Psoas muscle (tissue), 8 donors: ENCODE results near the gene TTN. TPM values are rescaled to one million over a fixed set of nuclear protein-coding genes. Genes with fewer than 3 reads are reported as not detected.
A peak's percentile ranks its signal among the peaks of the same experiment; 100 is the strongest.

Experiments
- ATAC-seq, 4 donors: fragments of 200-7000 bp; cut with Tn5 transposase; one replicate each; pipeline ENCODE4 v1.9.1; 2020; ENCODE audit warnings: moderate library complexity in 3 of 4, mild to moderate bottlenecking in 2 of 4
- DNase-seq, 2 donors: peaks; one replicate each; pipeline ENCODE4 v3.0.0-alpha.2; 2020
- H3K27ac ChIP-seq: fragments of 200-600 bp; one replicate; pipeline ENCODE4 v1.8.0; 2022
- H3K27me3 ChIP-seq, 3 donors: fragments of 200-600 bp in 1 of 3; one replicate each; pipeline versions ENCODE4 v1.6.1 to v1.8.0; 2013 to 2022; ENCODE audit warnings: low read length in 2 of 3, mild to moderate bottlenecking in 2 of 3, moderate library complexity in 1 of 3; ENCODE audit not compliant: insufficient read depth in 3 of 3
- H3K36me3 ChIP-seq, 2 donors: fragments of 200-600 bp in 1 of 2; one replicate each; pipeline versions ENCODE4 v1.6.1 to v1.8.0; 2013 to 2022; ENCODE audit warnings: low read depth in 1 of 2, mild to moderate bottlenecking in 1 of 2, moderate library complexity in 1 of 2; ENCODE audit not compliant: insufficient read depth in 1 of 2
- H3K4me1 ChIP-seq: fragments of 200-600 bp; one replicate; pipeline ENCODE4 v1.8.0; 2022
- H3K4me3 ChIP-seq: fragments of 200-600 bp; one replicate; pipeline ENCODE4 v1.8.0; 2022; ENCODE audit warnings: mild to moderate bottlenecking
- H3K9me3 ChIP-seq: fragments of 200-600 bp; one replicate; pipeline ENCODE4 v1.8.0; 2022
- WGBS, 3 donors: extraction: QIAGEN DNeasy Blood & Tissue Kit; methylation state at CpG; one replicate each; pipeline versions ENCODE4 v1.1.6 to v1.1.7; 2013; 5-methylcytosine and 5-hydroxymethylcytosine counted together
- intact Hi-C, 2 donors: fragments of 100-400 bp; cut with DNase I; formaldehyde crosslinking; loops; one replicate each; pipeline versions ENCODE4 v1.11.0 to v1.14.2; 2022
- long read RNA-seq, 2 donors: library from polyadenylated mRNA; unstranded; transcript quantifications; one replicate each; pipeline ENCODE4 v2.0.0, GENCODE V29; 2021
- polyA plus RNA-seq, 3 donors: library from polyadenylated mRNA; stranded (reverse); fragments of 200-250 nt; gene quantifications; one replicate each; pipeline ENCODE4 v1.2.3, GENCODE V29; 2013
- total RNA-seq, 4 donors: library from RNA; stranded (reverse); fragmentation: NEBNext Ultra II Directional in 2 of 4; extraction: Animal tissue kit (Norgen Biotek cat#: 25700) in 2 of 4; gene quantifications; one replicate each; pipeline versions ENCODE4 v1.2.1 to v1.2.4, GENCODE V29; 2021 to 2023
- TF ChIP-seq, protein P1 (sequence below): fragments of 200-600 bp; IDR thresholded peaks from one replicate; pipeline ENCODE4 v1.8.0; 2022; ENCODE audit warnings: antibody characterized with exemption
- donor health status: healthy with polysubstance abuse.
- donor health status: DM: no; HTN: no; CAD: no; lungs with moderate emphysema.
- donor health status: Bipolar disorder and iron deficiency.
- donor health status: healthy.
- donor health status: DM: yes; HTN: yes; CAD: no.
- donor health status: DM: no; HTN: no; CAD: no.
- donor health status: DM: no; HTN: no; CAD: no.
- donor health status: DM: yes; HTN: yes; CAD: no.

TTN gene
- total RNA-seq (1,000 to 10,000 TPM; 4,462 to 7,650 (median 6,674) TPM), polyA plus RNA-seq (100 to 1,000 TPM; 137 to 248 (median 173) TPM)
- long read RNA-seq, donor 1, transcript TTN-213 (6 exons, 2,116 nt), result major isoform, 25 of 1,759 reads
- long read RNA-seq, donor 1, partial matches to known transcripts, result 1,467 of 1,759 reads
- long read RNA-seq, donor 1, other reads (novel, unspliced or antisense), result 267 of 1,759 reads
- long read RNA-seq, donor 2, transcript TTN-213 (6 exons, 2,116 nt), result major isoform, 86 of 1,785 reads
- long read RNA-seq, donor 2, partial matches to known transcripts, result 1,482 of 1,785 reads
- long read RNA-seq, donor 2, other reads (novel, unspliced or antisense), result 217 of 1,785 reads

GRCh38 chr2:178807227-178808008, at the start of gene TTN:
Gene TTN, minus strand, starts transcription at chr2:178807423. Its CDS starts 2,781 bp downstream, at chr2:178804642.
- no peaks in the 10 kb centered on the region for H3K27me3 ChIP-seq
- peak; percentile 75 to 86 (median 80) for ATAC-seq
- peaks cover 16% of the 10 kb centered on the region for H3K4me1 ChIP-seq
- H3K9me3 ChIP-seq, result no peaks in the 10 kb centered on the region
- intact Hi-C loops, result loop anchor here in 1 of 2 donors (1.0 to 2.0 kb wide), 2 partner anchors 53 to 57 kb away; no protein-coding TSS in a partner anchor
- peak; percentile 67 to 90 for DNase-seq
- H3K36me3 ChIP-seq, result peaks cover 3 to 39% of the 10 kb centered on the region in 2 donors
- H3K27ac ChIP-seq, result peak within 1 kb of the TSS; percentile 96
- 22 to 47% (median 29%) methylated on average over 10 of the region's 10 CpGs for WGBS, 3 donors
- peak within 1 kb of the TSS; percentile 80 for H3K4me3 ChIP-seq
- TF ChIP-seq, protein P1, sequence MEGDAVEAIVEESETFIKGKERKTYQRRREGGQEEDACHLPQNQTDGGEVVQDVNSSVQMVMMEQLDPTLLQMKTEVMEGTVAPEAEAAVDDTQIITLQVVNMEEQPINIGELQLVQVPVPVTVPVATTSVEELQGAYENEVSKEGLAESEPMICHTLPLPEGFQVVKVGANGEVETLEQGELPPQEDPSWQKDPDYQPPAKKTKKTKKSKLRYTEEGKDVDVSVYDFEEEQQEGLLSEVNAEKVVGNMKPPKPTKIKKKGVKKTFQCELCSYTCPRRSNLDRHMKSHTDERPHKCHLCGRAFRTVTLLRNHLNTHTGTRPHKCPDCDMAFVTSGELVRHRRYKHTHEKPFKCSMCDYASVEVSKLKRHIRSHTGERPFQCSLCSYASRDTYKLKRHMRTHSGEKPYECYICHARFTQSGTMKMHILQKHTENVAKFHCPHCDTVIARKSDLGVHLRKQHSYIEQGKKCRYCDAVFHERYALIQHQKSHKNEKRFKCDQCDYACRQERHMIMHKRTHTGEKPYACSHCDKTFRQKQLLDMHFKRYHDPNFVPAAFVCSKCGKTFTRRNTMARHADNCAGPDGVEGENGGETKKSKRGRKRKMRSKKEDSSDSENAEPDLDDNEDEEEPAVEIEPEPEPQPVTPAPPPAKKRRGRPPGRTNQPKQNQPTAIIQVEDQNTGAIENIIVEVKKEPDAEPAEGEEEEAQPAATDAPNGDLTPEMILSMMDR, result no peak

- ATAC-seq (no peak), DNase-seq (no peak)
- no peaks in the 10 kb centered on the region for H3K9me3 ChIP-seq
- no peaks in the 10 kb centered on the region for H3K27me3 ChIP-seq
- peaks cover 21% of the 10 kb centered on the region for H3K4me1 ChIP-seq
- H3K36me3 ChIP-seq, result peaks cover 0 to 7% of the 10 kb centered on the region in 2 donors
- H3K4me3 ChIP-seq, result no peak overlapping the region
- TF ChIP-seq, protein P1, result no peak
- intact Hi-C loops, result no loop called here
- H3K27ac ChIP-seq, result peak overlapping the region; percentile 68
Observed at GRCh38 chr2:178855151-178855550, 47.9 kb upstream of the TTN start.

DNA sequence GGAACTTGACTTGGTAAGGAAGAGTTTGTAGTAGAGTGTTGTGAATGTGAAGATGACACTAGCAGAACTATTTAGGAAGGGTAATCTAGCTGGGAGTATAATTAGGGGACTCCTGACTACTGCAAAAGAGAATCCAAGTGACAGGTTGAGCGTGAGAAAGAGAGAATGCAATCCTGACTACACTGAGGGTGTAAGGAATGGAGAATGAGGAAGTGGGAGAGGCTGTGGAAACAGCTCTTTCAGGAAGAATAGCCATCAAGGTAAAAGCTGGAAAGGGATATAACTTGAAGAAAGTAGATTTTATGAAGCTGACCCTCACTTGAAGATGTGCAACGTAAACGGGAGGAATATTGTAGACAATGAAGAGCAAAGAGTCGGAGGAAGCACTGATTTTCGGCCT, 41.1 kb upstream of the TTN start:
- ATAC-seq, result no peak
- H3K9me3 ChIP-seq, result no peaks in the 10 kb centered on the region
- H3K27me3 ChIP-seq, result no peaks in the 10 kb centered on the region
- H3K4me3 ChIP-seq, result no peak overlapping the region
- intact Hi-C loops, result no loop called here
- H3K27ac ChIP-seq, result no peak overlapping the region
- peaks cover 0 to 14% of the 10 kb centered on the region in 2 donors for H3K36me3 ChIP-seq
- WGBS, 3 donors, result 96 to 99% (median 96%) methylated on average over 5 of the region's 5 CpGs
- no peak for DNase-seq
- H3K4me1 ChIP-seq, result peaks cover 32% of the 10 kb centered on the region
- TF ChIP-seq, protein P1, result no peak

DNA sequence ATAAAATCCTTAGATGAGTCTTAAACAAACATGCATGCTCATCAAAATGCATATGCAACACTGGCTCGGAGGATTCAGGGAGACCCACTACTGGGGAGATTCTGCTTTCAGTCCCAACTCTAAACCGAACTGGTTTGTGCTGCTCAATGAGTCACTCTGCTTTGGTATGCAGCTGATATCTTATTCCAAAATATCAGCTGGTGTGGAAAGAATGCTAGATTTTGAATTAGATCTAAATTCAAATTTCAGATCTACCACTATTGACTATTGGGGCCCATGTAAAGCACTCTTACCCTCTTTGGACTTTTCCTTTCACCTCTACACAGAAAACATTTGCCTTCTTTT, 39.2 kb upstream of the TTN start:
- ATAC-seq (peak in 1 of 4 donors; percentile 23), DNase-seq (no peak)
- intact Hi-C loops, result no loop called here
- Histone ChIP-seq H3K27me3 (no peaks in the 10 kb centered on the region), H3K36me3 (peaks cover 0 to 11% of the 10 kb centered on the region in 2 donors), H3K27ac (peak overlapping the region; percentile 81), H3K4me3 (no peak overlapping the region), H3K9me3 (no peaks in the 10 kb centered on the region), H3K4me1 (peaks cover 35% of the 10 kb centered on the region)
- WGBS, 3 donors, result 36 to 54% (median 47%) methylated on average over 2 of the region's 2 CpGs
- TF ChIP-seq, protein P1, result no peak
